GM12892 (cell line): Measurements from ENCODE around the gene LY6G5B.

Source experiments
- POLR2A ChIP-seq: IDR thresholded peaks from 2 replicates; pipeline ENCODE4 v1.6.1; 2011; ENCODE audit warnings: low read depth, low read length, control low read depth
- TAF1 ChIP-seq: IDR thresholded peaks from 2 replicates; pipeline ENCODE4 v1.6.1; 2011; ENCODE audit warnings: low read depth, mild to moderate bottlenecking, control low read depth, low read length, borderline replicate concordance

DNA sequence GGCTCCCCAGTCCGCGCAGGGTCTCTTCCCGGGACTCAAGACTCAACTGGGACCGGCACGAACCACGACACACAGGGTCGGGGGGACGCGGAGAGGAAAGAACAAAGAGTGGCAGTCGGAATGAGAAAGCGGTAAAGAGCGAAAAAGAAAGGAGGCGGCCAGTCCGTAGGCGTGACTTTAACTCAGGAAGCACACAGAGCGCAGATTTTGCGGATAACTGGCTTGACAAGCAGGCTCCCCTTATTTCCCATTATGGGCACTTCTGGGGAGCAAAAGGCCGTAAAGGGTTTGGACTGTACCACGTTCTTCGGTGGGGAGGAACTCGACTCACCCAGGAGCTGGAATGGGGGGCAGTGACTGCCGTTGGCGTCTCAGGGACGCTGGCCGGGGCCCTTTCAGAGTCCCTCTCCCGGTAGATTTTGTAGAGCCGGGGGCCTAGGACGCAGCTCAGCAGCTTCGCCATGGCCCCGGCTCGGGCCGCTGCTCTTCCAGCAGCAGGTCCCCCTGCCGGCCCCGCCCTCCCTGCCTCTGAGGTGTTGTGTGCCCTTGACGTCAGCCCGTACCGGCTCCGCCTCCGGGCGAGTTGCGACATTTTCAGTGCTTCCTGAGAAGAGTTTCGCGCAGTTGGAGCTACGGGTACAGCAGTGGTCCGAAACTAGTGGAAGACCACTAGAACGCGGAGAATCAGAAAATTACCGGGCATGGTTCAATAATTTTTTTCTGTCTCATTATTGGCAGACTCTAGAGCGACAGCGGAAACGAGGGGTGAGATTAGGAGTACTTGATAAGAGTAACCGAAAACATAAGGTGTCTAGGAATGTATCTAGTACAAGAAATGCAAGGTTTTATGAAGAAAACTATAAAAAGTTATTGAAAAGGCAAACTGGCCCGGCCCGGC, 33.3 kb downstream of the LY6G5B start, which contains the start of gene ABHD16A:
- TF ChIP-seq POLR2A (peak; percentile 72), TAF1 (peak; percentile 39; the same call in 1 of the 2 replicates)
